Neural progenitor cell (in vitro differentiated cells): Measurements from ENCODE around the gene RNF111.

Experiments
- CTCF ChIP-seq: fragments of 200-600 bp; sonication (generic); IDR thresholded peaks from 2 replicates; pipeline ENCODE4 v1.5.1; 2017; ENCODE audit warnings: antibody characterized with exemption, mild to moderate bottlenecking
- EZH2 ChIP-seq: fragments of 200-600 bp; sonication (generic); IDR thresholded peaks from 2 replicates; pipeline ENCODE4 v1.6.1; 2017; ENCODE audit warnings: antibody characterized with exemption, mild to moderate bottlenecking, moderate library complexity

DNA sequence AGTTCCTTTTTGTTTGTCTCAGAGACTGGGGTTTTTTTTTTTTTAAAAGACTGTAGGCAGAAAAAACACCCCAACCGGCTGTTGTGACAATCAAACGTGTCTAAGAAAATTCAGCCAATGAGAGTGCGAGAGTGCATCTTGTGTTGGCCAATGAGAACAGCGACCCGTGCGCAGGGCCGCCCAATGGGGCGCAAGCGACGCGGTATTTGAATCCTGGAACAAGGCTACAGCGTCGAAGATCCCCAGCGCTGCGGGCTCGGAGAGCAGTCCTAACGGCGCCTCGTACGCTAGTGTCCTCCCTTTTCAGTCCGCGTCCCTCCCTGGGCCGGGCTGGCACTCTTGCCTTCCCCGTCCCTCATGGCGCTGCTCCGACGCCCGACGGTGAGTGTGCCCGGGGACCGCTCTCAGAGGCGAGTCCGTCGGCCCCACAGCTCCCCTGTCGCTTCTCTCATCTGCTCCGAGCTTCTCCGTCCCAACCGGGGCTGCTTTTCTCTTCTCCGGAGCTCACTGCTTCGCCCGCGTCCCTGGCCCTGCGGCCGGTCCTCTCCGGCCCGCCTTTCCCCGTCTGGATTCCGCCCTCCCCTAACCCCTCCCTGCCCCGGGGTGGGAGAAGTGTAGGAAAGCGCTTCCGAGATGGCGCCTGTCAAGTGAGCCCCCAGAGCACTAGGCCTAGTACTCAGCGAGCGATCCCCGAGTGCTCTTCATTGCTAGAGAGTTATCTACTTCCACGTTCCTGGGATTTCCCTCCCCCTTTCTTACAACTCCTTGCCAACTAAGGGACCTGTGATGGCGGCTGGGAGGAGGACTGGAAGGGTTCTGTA lies 117.7 kb downstream of the RNF111 start, which contains the start of gene CCNB2:
- TF ChIP-seq EZH2 (no peak), CTCF (no peak)
